HCT116 (cell line): Measurements from ENCODE around the gene NPL.

Experiments used
- CBX3 ChIP-seq: IDR thresholded peaks from 2 replicates; pipeline ENCODE4 v1.6.1; 2012; ENCODE audit warnings: low read depth
- EZH2 ChIP-seq: fragments of 200-600 bp; sonication (generic); IDR thresholded peaks from 2 replicates; pipeline ENCODE4 v1.6.1; 2017; ENCODE audit warnings: antibody characterized with exemption, mixed run types
- POLR2AphosphoS5 ChIP-seq: IDR thresholded peaks from 2 replicates; pipeline ENCODE4 v1.6.1; 2011; ENCODE audit warnings: mild to moderate bottlenecking, low read depth, low read length, moderate library complexity
- TF ChIP-seq, protein P1 (sequence below), 3 experiments: fragments of 200-600 bp in 1 of 3; sonication (generic) in 1 of 3; IDR thresholded peaks in 2 of 3; conservative IDR thresholded peaks in 1 of 3; 2 replicates each; pipeline ENCODE4 v1.5.1; 2012 to 2017; ENCODE audit warnings: low read depth in 2 of 3, low read length in 2 of 3, antibody characterized with exemption in 1 of 3, borderline replicate concordance in 1 of 3, control low read depth in 1 of 3, mild to moderate bottlenecking in 1 of 3, mixed read lengths in 1 of 3, mixed run types in 1 of 3, moderate library complexity in 1 of 3; ENCODE audit not compliant: insufficient read depth in 1 of 3

- TF ChIP-seq, protein P1, sequence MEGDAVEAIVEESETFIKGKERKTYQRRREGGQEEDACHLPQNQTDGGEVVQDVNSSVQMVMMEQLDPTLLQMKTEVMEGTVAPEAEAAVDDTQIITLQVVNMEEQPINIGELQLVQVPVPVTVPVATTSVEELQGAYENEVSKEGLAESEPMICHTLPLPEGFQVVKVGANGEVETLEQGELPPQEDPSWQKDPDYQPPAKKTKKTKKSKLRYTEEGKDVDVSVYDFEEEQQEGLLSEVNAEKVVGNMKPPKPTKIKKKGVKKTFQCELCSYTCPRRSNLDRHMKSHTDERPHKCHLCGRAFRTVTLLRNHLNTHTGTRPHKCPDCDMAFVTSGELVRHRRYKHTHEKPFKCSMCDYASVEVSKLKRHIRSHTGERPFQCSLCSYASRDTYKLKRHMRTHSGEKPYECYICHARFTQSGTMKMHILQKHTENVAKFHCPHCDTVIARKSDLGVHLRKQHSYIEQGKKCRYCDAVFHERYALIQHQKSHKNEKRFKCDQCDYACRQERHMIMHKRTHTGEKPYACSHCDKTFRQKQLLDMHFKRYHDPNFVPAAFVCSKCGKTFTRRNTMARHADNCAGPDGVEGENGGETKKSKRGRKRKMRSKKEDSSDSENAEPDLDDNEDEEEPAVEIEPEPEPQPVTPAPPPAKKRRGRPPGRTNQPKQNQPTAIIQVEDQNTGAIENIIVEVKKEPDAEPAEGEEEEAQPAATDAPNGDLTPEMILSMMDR (IDR thresholded peaks at IDR 0.05 in 2 of 3, conservative IDR thresholded peaks at IDR 0.05 in 1 of 3; ENCODE audit: borderline replicate concordance in 1 of 3, insufficient read depth in 1 of 3, low read depth in 2 of 3, low read length in 2 of 3), result no peak
- no peak for TF ChIP-seq EZH2
- no peak for TF ChIP-seq POLR2AphosphoS5
- TF ChIP-seq CBX3, result no peak
Measured at GRCh38 chr1:182807907-182808306, 18.3 kb downstream of the NPL start.
